MCF 10A (cell line): ENCODE measurements around the gene IFT52. TPM values are rescaled to one million over a fixed set of nuclear protein-coding genes. Genes with fewer than 3 reads are reported as not detected.

Experiments used
- BruUV-seq: library from RNA; stranded (reverse); fragments of 400-500 nt; replicated peaks from 2 replicates; lab custom pipeline; 2021; lab: Mats Ljungman, UMichigan
- CTCF ChIA-PET: fragments of 300-600 bp; sonication (Branson Sonifier 250); formaldehyde crosslinking; extraction: SDS; loops from one replicate; lab custom pipeline; 2021; ENCODE audit warnings: antibody characterized with exemption, inconsistent platforms; lab: Yijun Ruan, JAX
- POLR2A ChIA-PET: fragments of 300-600, 350-650 bp; sonication (Branson Sonifier 250); formaldehyde crosslinking; extraction: SDS; loops from one replicate; lab custom pipeline; 2020; ENCODE audit warnings: antibody characterized with exemption, inconsistent platforms; lab: Yijun Ruan, JAX
- DNase-seq: peaks from one replicate; pipeline ENCODE4 v3.0.0-alpha.2; 2018; ENCODE audit not compliant: unreplicated experiment
- H3K27ac Mint-ChIP-seq: one replicate; pipeline ENCODE4 v1.8.0; 2022; ENCODE audit warnings: mild to moderate bottlenecking, low read depth, mixed read lengths; ENCODE audit not compliant: unreplicated experiment
- H3K27me3 Mint-ChIP-seq: one replicate; pipeline ENCODE4 v1.8.0; 2022; ENCODE audit warnings: mixed read lengths; ENCODE audit not compliant: insufficient read depth, unreplicated experiment
- H3K36me3 Mint-ChIP-seq: one replicate; pipeline ENCODE4 v1.8.0; 2022; ENCODE audit warnings: mild to moderate bottlenecking, moderate library complexity, mixed read lengths; ENCODE audit not compliant: insufficient read depth, unreplicated experiment
- H3K4me1 Mint-ChIP-seq: one replicate; pipeline ENCODE4 v1.8.0; 2022; ENCODE audit warnings: mixed read lengths; ENCODE audit not compliant: insufficient read depth, unreplicated experiment
- H3K4me3 Mint-ChIP-seq: one replicate; pipeline ENCODE4 v1.8.0; 2022; ENCODE audit warnings: mild to moderate bottlenecking, moderate library complexity, mixed read lengths; ENCODE audit not compliant: unreplicated experiment
- H3K9me3 Mint-ChIP-seq: one replicate; pipeline ENCODE4 v1.8.0; 2022; ENCODE audit warnings: mixed read lengths; ENCODE audit not compliant: unreplicated experiment
- CTCF ChIP-seq: fragments of 200-600 bp; IDR thresholded peaks from one replicate; pipeline ENCODE4 v1.8.0; 2022; ENCODE audit warnings: antibody characterized with exemption, mild to moderate bottlenecking; ENCODE audit not compliant: unreplicated experiment
- intact Hi-C: fragments of 100-400 bp; cut with micrococcal nuclease; formaldehyde crosslinking; loops from 2 replicates; pipeline ENCODE4 v1.14.1; 2022
- total RNA-seq: library from RNA; stranded (reverse); gene quantifications from 2 replicates; pipeline ENCODE4 v1.2.3, GENCODE V29; 2022

The IFT52 gene
- total RNA-seq, 1 experiment from 2014 or later, result 21.8 TPM

DNA sequence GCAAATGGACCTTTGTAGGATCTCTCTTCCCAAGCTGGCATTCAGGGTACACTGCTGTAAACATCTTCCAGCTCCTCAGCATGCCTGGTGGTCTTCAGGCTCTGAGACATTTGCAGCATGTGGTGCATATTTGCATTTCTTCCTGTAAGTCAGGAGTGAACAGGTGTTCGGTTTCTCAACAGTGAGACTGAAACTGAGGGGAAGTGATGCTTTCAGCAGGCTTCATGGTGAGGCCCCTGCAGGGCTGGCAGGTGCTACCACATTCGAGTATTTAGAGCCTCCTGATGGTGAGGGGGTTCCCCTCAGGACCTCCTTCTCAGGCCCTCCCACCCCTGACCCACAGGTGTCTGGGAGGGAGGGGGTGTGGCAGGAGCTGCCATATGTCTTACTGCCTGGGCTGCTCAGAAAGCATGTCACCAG lies 91.3 kb downstream of the IFT52 start:
- intact Hi-C loops, result no loop called here
- no peak overlapping the region for H3K4me3 Mint-ChIP-seq
- no TSS peak for BruUV-seq
- H3K4me1 Mint-ChIP-seq, result no peaks in the 10 kb centered on the region
- ChIA-PET CTCF (interaction anchor here (2.4 kb wide), 1 partner anchor 10 kb away, joined by 13 read pairs; no protein-coding TSS in a partner anchor), POLR2A (no interaction called here)
- DNase-seq, result no peak
- no peaks in the 10 kb centered on the region for H3K27me3 Mint-ChIP-seq
- H3K36me3 Mint-ChIP-seq, result peaks cover 5% of the 10 kb centered on the region
- H3K27ac Mint-ChIP-seq, result no peak overlapping the region
- no peaks in the 10 kb centered on the region for H3K9me3 Mint-ChIP-seq
- no peak for TF ChIP-seq CTCF

DNA sequence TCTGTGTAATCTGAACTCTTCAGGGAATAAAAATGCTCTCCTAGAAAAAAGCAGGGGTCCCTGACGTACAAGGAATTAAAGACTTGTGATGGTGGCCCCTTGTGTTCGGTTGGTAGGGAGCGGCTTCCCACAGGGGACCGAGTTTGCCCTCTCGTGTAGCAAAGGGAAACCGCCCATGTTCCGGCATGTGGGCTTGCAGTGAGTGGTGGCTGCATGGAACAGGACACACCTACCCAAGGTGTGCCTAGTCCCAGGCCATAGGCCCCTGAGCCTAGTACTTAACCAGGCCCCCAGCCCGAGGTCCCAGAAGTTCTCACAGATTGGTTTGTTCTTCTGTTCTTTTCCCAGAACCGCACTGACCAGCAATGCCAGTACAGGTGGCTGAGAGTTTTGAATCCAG lies 91.7 kb downstream of the IFT52 start:
- Mint-ChIP-seq H3K4me3 (no peak overlapping the region), H3K9me3 (no peaks in the 10 kb centered on the region), H3K36me3 (peaks cover 5% of the 10 kb centered on the region), H3K27ac (no peak overlapping the region), H3K27me3 (no peaks in the 10 kb centered on the region), H3K4me1 (no peaks in the 10 kb centered on the region)
- no peak for DNase-seq
- ChIA-PET CTCF (interaction anchor here (0.8 kb wide), 1 partner anchor 410 kb away, joined by 4 read pairs; no protein-coding TSS in a partner anchor), POLR2A (no interaction called here)
- BruUV-seq, result no TSS peak
- TF ChIP-seq CTCF, result no peak
- intact Hi-C loops, result no loop called here

- H3K36me3 Mint-ChIP-seq, result peaks cover 9% of the 10 kb centered on the region
- TF ChIP-seq CTCF, result no peak
- DNase-seq, result no peak
- POLR2A ChIA-PET, result no interaction called here
- H3K27ac Mint-ChIP-seq, result no peak overlapping the region
- H3K9me3 Mint-ChIP-seq, result no peaks in the 10 kb centered on the region
- CTCF ChIA-PET, result interaction anchor here (0.6 to 0.7 kb wide), 2 partner anchors 12 to 149 kb away, joined by 3 read pairs; no protein-coding TSS in a partner anchor
- H3K4me3 Mint-ChIP-seq, result no peak overlapping the region
- H3K4me1 Mint-ChIP-seq, result no peaks in the 10 kb centered on the region
- no TSS peak for BruUV-seq
- intact Hi-C loops, result no loop called here
- H3K27me3 Mint-ChIP-seq, result no peaks in the 10 kb centered on the region
Observed at GRCh38 chr20:43686820-43687219, 96.1 kb downstream of the IFT52 start.

DNA sequence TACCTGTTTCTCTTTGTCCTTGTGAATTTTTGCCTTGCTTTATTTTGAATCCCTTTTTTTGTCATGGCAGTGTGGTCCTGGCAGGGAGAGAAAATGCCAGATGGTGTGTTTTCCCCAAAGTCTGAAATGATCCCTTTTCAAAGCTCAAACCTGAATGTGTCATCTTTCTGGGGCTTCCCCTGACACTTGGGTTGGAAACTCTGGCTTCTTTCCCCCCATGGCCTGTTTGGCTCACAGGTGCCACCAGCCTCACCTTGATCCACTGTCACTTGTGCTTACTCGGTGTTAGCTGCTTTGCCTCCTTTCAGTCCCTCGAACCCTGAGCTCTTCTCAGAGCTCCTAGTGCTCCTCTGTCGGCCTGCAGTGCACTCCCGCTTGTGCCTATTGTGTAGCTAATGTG lies 98.4 kb downstream of the IFT52 start:
- H3K9me3 Mint-ChIP-seq, result no peaks in the 10 kb centered on the region
- no peaks in the 10 kb centered on the region for H3K4me1 Mint-ChIP-seq
- no TSS peak for BruUV-seq
- H3K27ac Mint-ChIP-seq, result no peak overlapping the region
- no peak for DNase-seq
- ChIA-PET POLR2A (interaction anchor here (1.1 kb wide), 1 partner anchor 232 kb away, joined by 3 read pairs; the partner anchor contains the start of gene SRSF6), CTCF (interaction anchor here (0.6 to 6.6 kb wide), 8 partner anchors 11 to 696 kb away, joined by 3 to 59 read pairs (median 4); no protein-coding TSS in a partner anchor)
- H3K4me3 Mint-ChIP-seq, result no peak overlapping the region
- H3K36me3 Mint-ChIP-seq, result peaks cover 16% of the 10 kb centered on the region
- TF ChIP-seq CTCF, result no peak
- H3K27me3 Mint-ChIP-seq, result no peaks in the 10 kb centered on the region
- intact Hi-C loops, result no loop called here
